NK-92 (cell line): ENCODE measurements around the gene AP2A1.
"Not testable (repeated sequence)": the region's sequence is repeated elsewhere in the genome, so short reads cannot be mapped to it uniquely, and the experiment has no call there.

Experiments
- DNase-seq: peaks from one replicate; lab custom pipeline; 2025; ENCODE audit not compliant: unreplicated experiment; lab: John Stamatoyannopoulos, UW

Gene AP2A1

DNA sequence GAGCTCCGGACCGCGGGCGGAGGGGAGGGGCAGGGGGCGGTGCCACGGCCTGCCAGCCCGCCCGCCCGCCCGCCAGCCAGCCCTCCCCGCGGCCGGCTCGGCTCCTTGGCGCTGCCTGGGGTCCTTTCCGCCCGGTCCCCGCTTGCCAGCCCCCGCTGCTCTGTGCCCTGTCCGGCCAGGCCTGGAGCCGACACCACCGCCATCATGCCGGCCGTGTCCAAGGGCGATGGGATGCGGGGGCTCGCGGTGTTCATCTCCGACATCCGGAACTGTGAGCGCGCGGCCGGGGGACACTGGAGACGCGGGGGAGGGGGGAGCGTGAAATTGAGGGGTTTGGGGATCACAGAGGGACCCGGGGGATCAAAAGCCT, at the start of gene AP2A1:
TSS of gene AP2A1 (plus strand) at position 72 of the 370 bp plus-strand sequence. CDS start at position 205, 133 bp downstream.
- no peak for DNase-seq

DNA sequence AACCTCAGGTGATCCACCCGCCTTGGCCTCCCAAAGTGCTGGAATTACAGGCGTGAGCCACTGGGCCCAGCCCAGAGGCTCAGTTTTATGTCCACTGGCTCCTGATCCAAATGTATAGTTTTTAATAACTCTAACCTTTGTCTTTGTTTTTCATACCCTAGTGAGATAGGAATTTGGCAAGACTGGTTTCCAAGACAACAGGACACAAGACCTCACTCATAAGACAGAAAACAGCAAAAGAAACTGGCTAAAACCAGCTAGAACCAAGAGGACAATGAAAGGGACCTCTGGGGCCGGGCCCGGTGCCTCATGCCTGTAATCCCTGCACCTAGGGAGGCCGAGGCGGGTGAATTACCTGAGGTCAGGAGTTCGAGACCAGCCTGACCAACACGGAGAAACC, 48.3 kb upstream of the AP2A1 start:
- DNase-seq = no peak

DNA sequence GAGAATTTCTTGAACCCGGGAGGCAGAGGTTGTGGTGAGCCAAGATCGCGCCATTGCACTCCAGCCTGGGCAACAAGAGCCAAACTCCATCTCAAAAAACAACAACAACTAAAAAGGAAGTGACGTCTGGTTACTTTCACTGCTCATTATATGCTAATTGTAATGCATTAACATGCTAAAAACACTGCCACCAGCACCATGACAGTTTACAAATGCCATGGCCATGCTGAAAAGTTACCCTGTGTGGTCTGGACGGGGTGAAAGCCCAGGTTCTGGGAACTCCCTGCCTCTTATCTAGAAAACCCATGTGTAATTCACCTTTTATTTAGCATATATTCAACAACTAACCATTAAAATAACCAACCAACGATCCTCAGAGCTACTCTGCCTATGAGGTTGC, 47.8 kb upstream of the AP2A1 start:
- DNase-seq = no peak

GRCh38 chr19:49719420-49719819, 47.4 kb upstream of the AP2A1 start:
- not testable (repeated sequence) for DNase-seq

DNA sequence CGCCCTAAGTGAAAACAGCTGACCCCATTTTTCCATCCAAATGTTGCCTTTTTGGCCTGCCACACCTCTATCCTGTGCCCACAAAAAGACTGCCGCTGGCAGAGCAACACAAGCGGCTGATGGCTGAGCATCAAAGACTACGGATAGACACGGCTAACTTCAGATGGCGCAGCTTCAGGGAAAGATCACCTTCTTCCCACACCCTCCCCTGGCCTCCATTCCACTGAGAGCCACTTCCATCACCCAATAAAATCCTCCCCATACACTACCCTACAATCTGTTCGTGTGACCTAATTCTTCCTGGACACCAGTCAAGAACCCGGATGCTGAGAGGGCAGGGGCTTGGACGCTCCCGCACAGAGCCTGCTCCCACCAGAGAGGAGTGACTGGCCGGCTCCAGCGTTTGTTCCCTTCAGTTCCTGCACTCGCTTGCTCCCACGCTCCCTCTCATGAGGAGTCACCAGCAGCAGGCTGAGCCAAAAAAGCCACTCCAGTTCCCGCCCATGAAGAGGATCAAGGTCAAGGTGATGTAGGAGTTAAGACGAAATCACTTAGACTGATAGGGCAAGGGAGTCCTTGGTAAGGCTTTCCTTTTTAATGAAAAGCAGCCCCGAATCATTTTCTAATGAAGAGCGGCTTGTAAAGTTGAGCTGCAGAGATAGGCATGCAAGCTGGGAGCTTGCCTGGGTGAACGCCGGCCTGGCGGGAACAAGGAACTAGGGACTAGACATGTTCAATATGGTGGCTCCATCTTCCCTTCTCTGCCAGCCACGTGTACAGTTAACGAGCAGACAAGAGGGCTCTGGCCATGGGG, 39.4 kb upstream of the AP2A1 start:
- DNase-seq = no peak

- no peak for DNase-seq
Observed at GRCh38 chr19:49730166-49730565, 36.6 kb upstream of the AP2A1 start.

DNA sequence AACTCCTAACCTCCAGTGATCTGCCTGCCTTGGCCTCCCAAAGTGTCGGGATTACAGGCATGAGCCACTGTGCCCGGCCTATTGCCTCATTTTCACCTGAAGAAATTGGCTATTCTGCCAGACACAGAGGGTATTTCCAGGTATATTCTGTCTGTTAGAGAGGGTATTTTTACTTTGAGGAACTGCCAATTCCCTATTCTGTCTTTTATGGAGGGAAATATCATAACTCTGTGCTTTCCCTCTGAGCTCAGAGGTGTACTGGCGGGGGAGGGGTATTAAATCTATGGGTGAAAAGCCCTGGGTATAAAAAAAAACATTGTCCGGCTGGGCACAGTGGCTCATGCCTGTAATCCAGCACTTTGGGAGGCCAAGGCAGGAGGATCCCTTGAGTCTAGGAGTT, 28.5 kb upstream of the AP2A1 start:
- DNase-seq = no peak

- DNase-seq = no peak
Observed at GRCh38 chr19:49739098-49739497, 27.7 kb upstream of the AP2A1 start.

- DNase-seq = no peak
Observed at GRCh38 chr19:49739933-49740332, 26.9 kb upstream of the AP2A1 start.

DNA sequence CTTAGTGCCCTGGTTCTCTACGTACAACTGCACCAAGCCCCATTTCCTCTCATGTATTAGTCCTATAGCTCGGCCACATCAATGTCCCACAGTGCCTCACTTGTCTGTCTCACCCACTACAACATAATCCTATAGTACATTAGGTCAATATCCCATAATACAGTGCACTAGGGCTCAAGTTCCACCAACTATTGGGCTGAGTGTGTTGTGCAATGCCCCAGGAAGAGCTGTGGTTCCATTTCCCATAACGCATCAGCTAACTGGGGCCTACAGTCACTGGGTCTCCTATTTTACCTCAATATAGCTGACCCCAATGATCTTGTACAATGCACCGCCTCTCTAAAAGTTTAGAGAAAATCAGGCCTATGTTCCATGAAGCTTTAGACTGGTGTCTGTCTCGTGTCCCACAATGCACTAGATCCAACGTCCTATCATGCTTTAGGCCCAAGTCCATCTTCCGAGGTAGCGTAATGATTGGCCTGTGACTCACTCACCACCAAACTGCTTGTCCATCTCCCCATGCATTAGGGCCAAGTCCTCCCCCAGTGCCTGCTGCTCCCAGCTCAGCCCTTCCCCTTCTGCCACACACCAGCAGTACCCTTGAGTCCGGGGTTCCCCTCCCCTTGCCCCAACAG, 25.5 kb upstream of the AP2A1 start:
- DNase-seq = no peak

DNA sequence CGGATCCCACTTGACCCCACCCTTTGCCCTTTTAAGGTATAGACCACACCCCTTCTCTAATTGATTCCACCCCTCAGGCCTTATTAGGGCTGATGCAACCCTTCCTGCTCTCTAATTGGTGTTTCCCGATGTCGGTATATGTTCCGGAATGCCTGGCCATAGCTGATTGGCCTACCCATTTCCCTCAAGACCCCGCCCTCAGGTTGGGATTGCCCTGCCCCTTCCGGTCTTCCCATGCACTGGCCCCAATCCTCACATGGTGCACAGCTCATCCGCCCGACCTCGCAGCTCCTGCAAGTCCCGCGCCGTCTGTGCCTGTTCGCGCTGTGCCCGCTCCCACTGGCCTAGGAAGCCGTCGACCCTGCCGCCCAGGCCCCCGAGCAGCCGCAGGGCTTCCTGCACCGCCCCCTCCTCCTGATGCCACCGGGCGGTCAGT, 21.8 kb upstream of the AP2A1 start:
- no peak for DNase-seq

- DNase-seq = no peak
Observed at GRCh38 chr19:49746206-49746958, 20.4 kb upstream of the AP2A1 start.

DNA sequence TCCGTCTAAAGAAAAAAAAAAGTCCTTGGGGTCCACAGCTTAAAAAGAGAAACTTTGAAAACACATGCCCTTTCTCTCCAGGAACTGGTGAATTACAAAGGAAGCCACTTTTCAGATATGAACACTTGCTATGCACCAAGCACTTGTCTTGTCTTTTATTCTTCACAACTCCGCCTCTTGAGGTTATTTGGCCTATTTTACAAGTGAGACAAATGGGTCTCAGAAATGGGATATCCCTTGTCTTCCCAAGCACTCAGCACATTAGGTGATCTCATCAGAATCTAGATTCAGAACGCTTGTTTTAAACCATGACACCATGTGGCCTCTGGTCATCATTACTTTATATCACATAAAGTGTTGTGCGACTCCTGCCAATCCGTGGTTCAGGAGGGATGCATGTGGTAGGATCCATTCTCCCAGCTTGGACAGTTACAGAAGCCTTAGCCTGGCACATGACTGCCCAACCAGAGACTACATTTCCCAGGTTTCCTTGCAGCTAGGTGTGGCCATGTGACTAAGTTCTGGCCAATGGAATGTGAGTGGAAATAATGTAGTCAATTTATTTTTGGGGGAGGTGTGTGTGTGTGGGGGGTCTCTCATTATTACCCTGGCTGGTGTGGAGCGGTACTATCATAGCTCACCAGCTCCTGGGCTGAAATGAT, 17.6 kb upstream of the AP2A1 start:
- no peak for DNase-seq

- DNase-seq = no peak
Observed at GRCh38 chr19:49749771-49750170, 17.0 kb upstream of the AP2A1 start.

DNA sequence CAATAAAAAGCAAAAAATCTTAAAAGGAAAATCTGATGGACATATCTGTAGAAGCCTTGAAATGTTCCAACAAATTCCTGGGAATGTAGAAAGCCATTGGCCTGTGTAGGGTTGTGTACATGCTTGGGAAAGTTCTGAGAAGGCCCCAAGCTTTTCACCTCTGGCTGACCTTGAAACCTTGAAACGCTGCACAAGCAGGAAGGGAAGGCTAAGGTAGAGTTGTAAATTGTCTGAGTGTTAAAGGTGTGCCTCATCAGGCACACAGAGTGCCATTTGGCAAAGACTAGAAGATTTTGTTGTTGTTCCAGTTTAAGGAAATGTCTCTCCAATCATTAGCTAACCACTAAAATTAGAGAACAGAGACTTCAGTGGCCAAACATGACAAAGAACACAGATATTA, 14.1 kb upstream of the AP2A1 start:
- DNase-seq = no peak

GRCh38 chr19:49755956-49756355, 10.8 kb upstream of the AP2A1 start:
- no peak for DNase-seq

DNA sequence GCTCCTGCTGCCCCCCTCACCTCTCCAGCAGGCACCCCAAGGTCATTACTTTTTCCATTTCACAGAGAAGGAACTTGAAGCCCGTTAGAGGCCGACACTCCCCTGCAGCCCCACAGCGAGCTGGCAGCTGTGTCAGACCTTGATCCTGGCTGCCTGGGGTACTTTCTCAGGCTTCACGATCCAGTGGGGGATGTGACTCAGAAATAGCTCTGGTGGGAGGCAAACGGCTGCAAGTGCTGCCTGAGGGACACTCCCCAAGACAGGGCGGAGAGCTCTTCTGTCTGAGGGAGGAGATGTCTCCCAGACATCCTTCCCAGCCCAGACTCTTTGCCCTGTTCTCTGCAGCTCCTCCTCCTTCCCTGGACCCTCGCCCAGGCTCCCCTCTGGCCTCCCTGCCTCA, 8.5 kb upstream of the AP2A1 start:
- DNase-seq = no peak

GRCh38 chr19:49761249-49761624, 5.6 kb upstream of the AP2A1 start:
- DNase-seq = no peak

DNA sequence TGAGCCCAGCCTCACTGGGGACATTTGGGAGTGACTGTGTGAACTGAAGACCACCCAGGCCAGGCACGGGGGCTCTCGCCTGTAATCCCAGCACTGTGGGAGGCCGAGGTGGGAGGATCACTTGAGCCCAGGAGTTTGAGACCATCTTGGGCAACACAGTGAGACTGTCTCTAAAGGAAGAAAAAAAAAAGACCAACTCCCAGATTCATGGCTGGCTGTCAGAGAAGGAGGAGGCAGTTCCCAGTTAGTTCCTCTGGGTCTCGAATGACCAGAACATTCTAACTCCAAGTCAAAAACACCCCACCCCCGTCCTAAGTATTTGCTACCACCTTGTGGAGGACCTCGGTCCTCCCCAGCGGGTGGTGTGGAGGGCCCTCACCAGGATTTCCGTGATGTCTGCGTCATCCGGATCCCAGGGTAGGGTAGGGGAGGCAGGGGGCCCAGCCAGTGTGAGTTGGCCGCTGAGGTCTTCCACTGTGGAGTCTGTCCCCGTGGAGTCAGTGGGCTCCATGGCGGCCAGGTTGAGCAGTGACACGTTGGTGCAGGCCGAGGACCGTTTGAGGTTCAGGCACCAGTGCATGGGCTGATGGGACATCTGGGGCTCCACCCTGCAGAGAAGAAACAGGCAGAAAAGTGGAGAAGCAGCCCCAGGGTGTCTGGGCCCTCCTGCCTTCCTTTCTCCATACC, 5.0 kb upstream of the AP2A1 start:
- DNase-seq = no peak

- DNase-seq = no peak
Observed at GRCh38 chr19:49763230-49763629, 3.6 kb upstream of the AP2A1 start, which contains the start of gene TSKS. Gene TSKS (minus strand): TSS chr19:49763306. CDS start chr19:49763247, 59 bp downstream.

DNA sequence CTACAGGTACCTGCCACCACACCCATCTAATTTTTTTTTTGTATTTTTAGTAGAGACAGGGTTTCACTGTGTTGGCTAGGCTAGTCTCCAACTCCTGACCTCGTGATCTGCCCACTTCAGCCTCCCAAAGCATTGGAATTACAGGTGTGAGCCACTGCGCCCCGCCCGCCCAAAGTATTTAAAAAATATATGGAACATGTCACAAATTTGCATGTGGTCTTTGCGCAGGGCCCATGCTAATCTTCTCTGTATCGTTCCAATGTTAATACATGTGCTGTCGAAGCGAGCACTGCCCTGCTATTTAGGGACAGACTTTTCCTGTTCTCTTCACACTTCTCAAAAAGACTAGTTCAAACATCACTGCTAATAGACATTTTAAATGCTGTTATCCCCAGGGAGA, 2.5 kb upstream of the AP2A1 start:
- DNase-seq = no peak
